Measurements from ENCODE around the gene SORL1-AS1.

The SORL1-AS1 gene

GRCh38 chr11:121489823-121490222 lies 37.1 kb upstream of the SORL1-AS1 start:
- no peak overlapping the region for H3K4me3 ChIP-seq (ENCODE audit: low read length)
- TF ChIP-seq CTCF (IDR thresholded peaks at IDR 0.05; ENCODE audit: insufficient read depth, low read depth, low read length, missing control alignments): no peak
- peak; percentile 73 for DNase-seq (ENCODE audit: low read depth)

- no peak for TF ChIP-seq CTCF (IDR thresholded peaks at IDR 0.05; ENCODE audit: insufficient read depth, low read depth, low read length, missing control alignments)
- DNase-seq (ENCODE audit: low read depth): peak; percentile 32
- H3K4me3 ChIP-seq (ENCODE audit: low read length): no peak overlapping the region
Observed at GRCh38 chr11:121488641-121489040, 35.9 kb upstream of the SORL1-AS1 start.

- no peak for TF ChIP-seq CTCF (IDR thresholded peaks at IDR 0.05; ENCODE audit: insufficient read depth, low read depth, low read length, missing control alignments)
- H3K4me3 ChIP-seq (ENCODE audit: low read length): no peak overlapping the region
- DNase-seq (ENCODE audit: low read depth): no peak
Observed at GRCh38 chr11:121488170-121488569, 35.4 kb upstream of the SORL1-AS1 start.

GRCh38 chr11:121487191-121487590 lies 34.4 kb upstream of the SORL1-AS1 start:
- DNase-seq (ENCODE audit: low read depth): no peak
- no peak overlapping the region for H3K4me3 ChIP-seq (ENCODE audit: low read length)
- no peak for TF ChIP-seq CTCF (IDR thresholded peaks at IDR 0.05; ENCODE audit: insufficient read depth, low read depth, low read length, missing control alignments)

- DNase-seq (ENCODE audit: low read depth): peak; percentile 54
Observed at GRCh38 chr11:121486054-121486453, 33.3 kb upstream of the SORL1-AS1 start.

GRCh38 chr11:121485216-121485615 lies 32.4 kb upstream of the SORL1-AS1 start:
- H3K4me3 ChIP-seq (ENCODE audit: low read length): no peak overlapping the region
- DNase-seq (ENCODE audit: low read depth): no peak
- no peak for TF ChIP-seq CTCF (IDR thresholded peaks at IDR 0.05; ENCODE audit: insufficient read depth, low read depth, low read length, missing control alignments)

More at GRCh38 chr11:121486054-121486453, 33.3 kb upstream of the SORL1-AS1 start:
- TF ChIP-seq CTCF (IDR thresholded peaks at IDR 0.05; ENCODE audit: insufficient read depth, low read depth, low read length, missing control alignments): no peak
- H3K4me3 ChIP-seq (ENCODE audit: low read length): no peak overlapping the region

GRCh38 chr11:121483805-121484480 lies 31.2 kb upstream of the SORL1-AS1 start:
- no peak overlapping the region for H3K4me3 ChIP-seq (ENCODE audit: low read length)
- TF ChIP-seq CTCF (IDR thresholded peaks at IDR 0.05; ENCODE audit: insufficient read depth, low read depth, low read length, missing control alignments): no peak
- no peak for DNase-seq (ENCODE audit: low read depth)

Measured in epithelial cell of esophagus (primary cell).